Hepatocyte (in vitro differentiated cells): ENCODE measurements around the gene USH2A. TPM values are rescaled to one million over a fixed set of nuclear protein-coding genes. Genes with fewer than 3 reads are reported as not detected.

ENCODE experiments used
- DNase-seq: peaks from one replicate; pipeline ENCODE4 v3.0.0-alpha.2; 2016; ENCODE audit warnings: low spot score
- H2AFZ ChIP-seq: fragments of 200-600 bp; sonication (generic); 2 replicates; pipeline ENCODE4 v1.6.0; 2016; ENCODE audit warnings: antibody characterized with exemption, mild to moderate bottlenecking
- H3K27ac ChIP-seq: fragments of 200-600 bp; sonication (generic); 2 replicates; pipeline ENCODE4 v1.5.1; 2016; ENCODE audit warnings: mild to moderate bottlenecking
- H3K27me3 ChIP-seq: fragments of 200-600 bp; sonication (generic); 2 replicates; pipeline ENCODE4 v1.6.1; 2016
- H3K36me3 ChIP-seq: fragments of 200-600 bp; sonication (generic); replicated peaks from 2 replicates; pipeline ENCODE4 v1.5.1; 2016; ENCODE audit warnings: low read depth; ENCODE audit not compliant: insufficient read depth
- H3K4me1 ChIP-seq: fragments of 200-600 bp; sonication (generic); 2 replicates; pipeline ENCODE4 v1.5.1; 2016; ENCODE audit warnings: mild to moderate bottlenecking, moderate library complexity; ENCODE audit not compliant: insufficient read depth
- H3K4me2 ChIP-seq: fragments of 200-600 bp; sonication (generic); 2 replicates; pipeline ENCODE4 v1.6.0; 2016
- H3K4me3 ChIP-seq: fragments of 200-600 bp; sonication (generic); 2 replicates; pipeline ENCODE4 v1.5.1; 2016; ENCODE audit warnings: mild to moderate bottlenecking
- H3K79me2 ChIP-seq: fragments of 200-600 bp; sonication (generic); 2 replicates; pipeline ENCODE4 v1.6.0; 2017; ENCODE audit warnings: mild to moderate bottlenecking
- H3K9me2 ChIP-seq: fragments of 200-600 bp; sonication (generic); replicated peaks from 2 replicates; pipeline ENCODE4 v1.6.0; 2017; ENCODE audit warnings: mild to moderate bottlenecking; ENCODE audit not compliant: insufficient read depth
- H3K9me3 ChIP-seq: fragments of 200-600 bp; sonication (generic); 2 replicates; pipeline ENCODE4 v1.5.1; 2016; ENCODE audit warnings: low read depth, mild to moderate bottlenecking
- H4K20me1 ChIP-seq: fragments of 200-600 bp; sonication (generic); 2 replicates; pipeline ENCODE4 v1.6.0; 2016; ENCODE audit warnings: mild to moderate bottlenecking; ENCODE audit not compliant: insufficient read depth, poor library complexity, severe bottlenecking
- CTCF ChIP-seq: fragments of 200-600 bp; sonication (generic); IDR thresholded peaks from 2 replicates; pipeline ENCODE4 v1.5.1; 2016; ENCODE audit warnings: antibody characterized with exemption, mild to moderate bottlenecking; ENCODE audit not compliant: poor library complexity
- EZH2 ChIP-seq: fragments of 200-600 bp; sonication (generic); IDR thresholded peaks from 2 replicates; pipeline ENCODE4 v1.6.1; 2016; ENCODE audit warnings: antibody characterized with exemption, mild to moderate bottlenecking, borderline replicate concordance
- EZH2phosphoT487 ChIP-seq: fragments of 200-600 bp; sonication (generic); IDR thresholded peaks from one replicate; pipeline ENCODE4 v1.6.1; 2018; ENCODE audit warnings: antibody characterized with exemption, mild to moderate bottlenecking, low read depth, moderate library complexity; ENCODE audit not compliant: unreplicated experiment, severe bottlenecking
- WGBS: methylation state at CpG from one replicate; pipeline ENCODE4 v1.1.6; 2016; ENCODE audit warnings: low lambda C conversion rate; ENCODE audit errors: missing lambda C conversion rate; 5-methylcytosine and 5-hydroxymethylcytosine counted together
- polyA plus RNA-seq: library from polyadenylated mRNA; unstranded; fragments of >200 nt; fragmentation: Nextera tagmentation; extraction: Ambion mirVana; gene quantifications from 2 replicates; pipeline ENCODE4 v1.2.1, GENCODE V29; 2016
- total RNA-seq: library from RNA; depleted of rRNA; stranded (reverse); fragments of >200 nt; gene quantifications from 2 replicates; pipeline ENCODE4 v1.2.3, GENCODE V29; 2014

Gene USH2A
- total and polyA plus RNA-seq, 2 experiments from 2014 or later: 0.07 TPM; not detected in 1

GRCh38 chr1:215863796-215864195 lies 559.5 kb downstream of the USH2A start:
- no peak overlapping the region for H3K27ac ChIP-seq
- no peaks in the 10 kb centered on the region for H3K36me3 ChIP-seq
- TF ChIP-seq EZH2 (no peak), EZH2phosphoT487 (no peak), CTCF (no peak)
- no peaks in the 10 kb centered on the region for H3K79me2 ChIP-seq
- no peaks in the 10 kb centered on the region for H3K27me3 ChIP-seq
- no peak for DNase-seq
- no peak overlapping the region for H2AFZ ChIP-seq
- peaks cover 5% of the 10 kb centered on the region for H3K9me3 ChIP-seq
- no peaks in the 10 kb centered on the region for H3K9me2 ChIP-seq
- H3K4me3 ChIP-seq: no peak overlapping the region
- no peaks in the 10 kb centered on the region for H3K4me1 ChIP-seq
- no peaks in the 10 kb centered on the region for H4K20me1 ChIP-seq
- no peak overlapping the region for H3K4me2 ChIP-seq

GRCh38 chr1:215860833-215861232 lies 562.4 kb downstream of the USH2A start:
- Histone ChIP-seq H3K4me3 (no peak overlapping the region), H3K79me2 (no peaks in the 10 kb centered on the region), H3K27me3 (no peaks in the 10 kb centered on the region), H3K27ac (no peak overlapping the region), H3K9me2 (no peaks in the 10 kb centered on the region), H3K9me3 (peaks cover 5% of the 10 kb centered on the region), H2AFZ (no peak overlapping the region), H3K4me2 (no peak overlapping the region), H4K20me1 (no peaks in the 10 kb centered on the region), H3K4me1 (no peaks in the 10 kb centered on the region), H3K36me3 (no peaks in the 10 kb centered on the region)
- 79% methylated on average over 3 of the region's 3 CpGs for WGBS
- DNase-seq: no peak
- TF ChIP-seq EZH2phosphoT487 (no peak), EZH2 (no peak), CTCF (no peak)

- H3K9me2 ChIP-seq: no peaks in the 10 kb centered on the region
- no peak overlapping the region for H2AFZ ChIP-seq
- no peaks in the 10 kb centered on the region for H3K36me3 ChIP-seq
- no peak overlapping the region for H3K4me2 ChIP-seq
- no peaks in the 10 kb centered on the region for H4K20me1 ChIP-seq
- no peak for TF ChIP-seq EZH2
- no peak for TF ChIP-seq CTCF
- TF ChIP-seq EZH2phosphoT487: no peak
- H3K27ac ChIP-seq: no peak overlapping the region
- WGBS: 60% methylated on average over 2 of the region's 2 CpGs
- no peak for DNase-seq
- H3K4me3 ChIP-seq: no peak overlapping the region
- no peaks in the 10 kb centered on the region for H3K9me3 ChIP-seq
- no peaks in the 10 kb centered on the region for H3K79me2 ChIP-seq
- no peaks in the 10 kb centered on the region for H3K27me3 ChIP-seq
- no peaks in the 10 kb centered on the region for H3K4me1 ChIP-seq
Observed at GRCh38 chr1:215857317-215857716, 565.9 kb downstream of the USH2A start.

GRCh38 chr1:215845234-215845891 lies 577.9 kb downstream of the USH2A start:
- no peaks in the 10 kb centered on the region for H3K27me3 ChIP-seq
- no peak overlapping the region for H3K4me2 ChIP-seq
- no peak overlapping the region for H2AFZ ChIP-seq

More at GRCh38 chr1:215845234-215845891, 577.9 kb downstream of the USH2A start:
- Histone ChIP-seq H3K27ac (no peak overlapping the region), H3K9me3 (no peaks in the 10 kb centered on the region), H3K4me3 (no peak overlapping the region), H3K36me3 (no peaks in the 10 kb centered on the region), H3K4me1 (no peaks in the 10 kb centered on the region), H4K20me1 (no peaks in the 10 kb centered on the region), H3K9me2 (no peaks in the 10 kb centered on the region), H3K79me2 (no peaks in the 10 kb centered on the region)
- peak; percentile 10 for DNase-seq
- 83% methylated on average over 6 of the region's 6 CpGs for WGBS
- TF ChIP-seq CTCF (no peak), EZH2phosphoT487 (no peak), EZH2 (no peak)
